CD14-positive monocyte (primary cell): ENCODE data around the gene GABARAP. TPM values are rescaled to one million over a fixed set of nuclear protein-coding genes. Genes with fewer than 3 reads are reported as not detected.

Experiments used
- DNase-seq, 3 donors: peaks; one replicate each; pipeline ENCODE4 v3.0.0-alpha.2; 2011 to 2022
- H2AFZ ChIP-seq: 2 replicates; pipeline ENCODE4 v1.6.0; 2012; ENCODE audit warnings: mild to moderate bottlenecking, low read depth, low read length, inconsistent platforms; ENCODE audit not compliant: insufficient read depth, poor library complexity, severe bottlenecking
- H3K27ac ChIP-seq, 2 donors: 1 replicate in 1 of 2; 2 replicates in 1 of 2; pipeline ENCODE4 v1.5.1; 2012 to 2013; ENCODE audit warnings: low read length in 2 of 2, control low read depth in 1 of 2, inconsistent platforms in 1 of 2, low read depth in 1 of 2, mild to moderate bottlenecking in 1 of 2
- H3K27me3 ChIP-seq, 2 donors: one replicate each; pipeline versions ENCODE4 v1.6.0 to v1.6.1; 2011 to 2013; ENCODE audit warnings: low read length in 2 of 2; ENCODE audit not compliant: control insufficient read depth in 2 of 2, insufficient read depth in 2 of 2
- H3K36me3 ChIP-seq, 2 donors: replicated peaks in 1 of 2; 1 replicate in 1 of 2; 2 replicates in 1 of 2; pipeline versions ENCODE4 v1.5.1 to v1.6.1; 2012 to 2013; ENCODE audit warnings: low read length in 2 of 2, control low read depth in 1 of 2, inconsistent platforms in 1 of 2, mild to moderate bottlenecking in 1 of 2; ENCODE audit not compliant: insufficient read depth in 2 of 2, control insufficient read depth in 1 of 2
- H3K4me1 ChIP-seq, 2 donors: 1 replicate in 1 of 2; 2 replicates in 1 of 2; pipeline versions ENCODE4 v1.5.1 to v1.6.1; 2012 to 2013; ENCODE audit warnings: low read length in 2 of 2, control low read depth in 1 of 2, inconsistent platforms in 1 of 2, mild to moderate bottlenecking in 1 of 2, moderate library complexity in 1 of 2; ENCODE audit not compliant: insufficient read depth in 2 of 2, control insufficient read depth in 1 of 2
- H3K4me2 ChIP-seq: replicated peaks from 2 replicates; pipeline ENCODE3; 2012; ENCODE audit warnings: low read length, moderate library complexity, mild to moderate bottlenecking; ENCODE audit not compliant: poor library complexity, severe bottlenecking; ENCODE audit errors: extremely low read depth
- H3K4me3 ChIP-seq, 3 experiments: fragments of 200-600 bp in 1 of 3; sonication (generic) in 1 of 3; replicated peaks in 1 of 3; 1 replicate in 2 of 3; 2 replicates in 1 of 3; pipeline ENCODE4 v1.5.1; 2011 to 2013; ENCODE audit warnings: low read length in 3 of 3, mild to moderate bottlenecking in 3 of 3, control low read depth in 2 of 3, low read depth in 2 of 3, inconsistent platforms in 1 of 3, moderate library complexity in 1 of 3
- H3K79me2 ChIP-seq: 2 replicates; pipeline ENCODE4 v1.6.0; 2012; ENCODE audit warnings: mild to moderate bottlenecking, control low read depth, inconsistent platforms, low read length, moderate library complexity; ENCODE audit not compliant: insufficient read depth
- H3K9ac ChIP-seq: 2 replicates; pipeline ENCODE4 v1.6.0; 2017; ENCODE audit warnings: low read length, mild to moderate bottlenecking; ENCODE audit not compliant: insufficient read depth, poor library complexity, severe bottlenecking
- H3K9me3 ChIP-seq, 2 donors: replicated peaks in 1 of 2; 1 replicate in 1 of 2; 2 replicates in 1 of 2; pipeline versions ENCODE4 v1.5.1 to v1.6.1; 2012 to 2013; ENCODE audit warnings: low read length in 2 of 2, control low read depth in 1 of 2; ENCODE audit not compliant: control insufficient read depth in 1 of 2, insufficient read depth in 1 of 2
- H4K20me1 ChIP-seq: 2 replicates; pipeline ENCODE4 v1.6.0; 2012; ENCODE audit warnings: mild to moderate bottlenecking, low read length, control low read depth, moderate library complexity; ENCODE audit not compliant: insufficient read depth
- H3K27ac Mint-ChIP-seq, 7 donors: one replicate each; pipeline ENCODE4 v1.8.0; 2020; ENCODE audit warnings: mild to moderate bottlenecking in 7 of 7, mixed read lengths in 7 of 7, moderate library complexity in 6 of 7, inconsistent platforms in 2 of 7
- H3K27me3 Mint-ChIP-seq, 3 donors: one replicate each; pipeline ENCODE4 v1.8.0; 2021 to 2022; ENCODE audit warnings: low read depth in 3 of 3, mild to moderate bottlenecking in 3 of 3, mixed read lengths in 3 of 3, moderate library complexity in 3 of 3, inconsistent platforms in 1 of 3
- H3K36me3 Mint-ChIP-seq, 2 donors: one replicate each; pipeline ENCODE4 v1.8.0; 2020; ENCODE audit warnings: mixed read lengths in 2 of 2, inconsistent platforms in 1 of 2, mild to moderate bottlenecking in 1 of 2
- H3K4me1 Mint-ChIP-seq: one replicate; pipeline ENCODE4 v1.8.0; 2020; ENCODE audit warnings: mild to moderate bottlenecking, mixed read lengths
- H3K4me3 Mint-ChIP-seq, 2 donors: one replicate each; pipeline ENCODE4 v1.8.0; 2020; ENCODE audit warnings: mild to moderate bottlenecking in 2 of 2, mixed read lengths in 2 of 2, moderate library complexity in 1 of 2
- H3K9me3 Mint-ChIP-seq, 7 donors: one replicate each; pipeline ENCODE4 v1.8.0; 2020 to 2022; ENCODE audit warnings: mixed read lengths in 7 of 7, mild to moderate bottlenecking in 6 of 7, moderate library complexity in 6 of 7, inconsistent platforms in 2 of 7
- WGBS: methylation state at CpG from one replicate; pipeline ENCODE4 v1.1.5; 2013; ENCODE audit warnings: missing lambda C conversion rate; ENCODE audit not compliant: insufficient coverage; 5-methylcytosine and 5-hydroxymethylcytosine counted together
- intact Hi-C, 2 donors: fragments of 100-400 bp; cut with micrococcal nuclease; formaldehyde crosslinking; loops; one replicate each; pipeline versions ENCODE4 v1.15.0 to v1.15.1; 2023
- polyA plus RNA-seq, 3 donors: library from polyadenylated mRNA; depleted of rRNA in 1 of 3; unstranded in 2 of 3; stranded (reverse) in 1 of 3; fragments of 300-500 nt in 2 of 3; fragments of >200 nt in 1 of 3; fragmentation: Illumina TruSeq in 2 of 3; gene quantifications; 1 replicate in 2 of 3; 2 replicates in 1 of 3; pipeline ENCODE4 v1.2.3, GENCODE V29; 2012 to 2021
- small RNA-seq: library from RNA; depleted of rRNA; stranded (forward); fragments of <200 nt; gene quantifications from one replicate; pipeline ENCODE3, GENCODE V24; 2012; ENCODE audit warnings: low read depth; ENCODE audit not compliant: insufficient read length
- TF ChIP-seq, protein P1 (sequence below): fragments of 200-600 bp; IDR thresholded peaks from one replicate; pipeline ENCODE4 v1.8.0; 2022; ENCODE audit warnings: antibody characterized with exemption, mild to moderate bottlenecking

GABARAP gene
- polyA plus RNA-seq, 3 donors, result 1,029 to 2,937 (median 2,814) TPM

DNA sequence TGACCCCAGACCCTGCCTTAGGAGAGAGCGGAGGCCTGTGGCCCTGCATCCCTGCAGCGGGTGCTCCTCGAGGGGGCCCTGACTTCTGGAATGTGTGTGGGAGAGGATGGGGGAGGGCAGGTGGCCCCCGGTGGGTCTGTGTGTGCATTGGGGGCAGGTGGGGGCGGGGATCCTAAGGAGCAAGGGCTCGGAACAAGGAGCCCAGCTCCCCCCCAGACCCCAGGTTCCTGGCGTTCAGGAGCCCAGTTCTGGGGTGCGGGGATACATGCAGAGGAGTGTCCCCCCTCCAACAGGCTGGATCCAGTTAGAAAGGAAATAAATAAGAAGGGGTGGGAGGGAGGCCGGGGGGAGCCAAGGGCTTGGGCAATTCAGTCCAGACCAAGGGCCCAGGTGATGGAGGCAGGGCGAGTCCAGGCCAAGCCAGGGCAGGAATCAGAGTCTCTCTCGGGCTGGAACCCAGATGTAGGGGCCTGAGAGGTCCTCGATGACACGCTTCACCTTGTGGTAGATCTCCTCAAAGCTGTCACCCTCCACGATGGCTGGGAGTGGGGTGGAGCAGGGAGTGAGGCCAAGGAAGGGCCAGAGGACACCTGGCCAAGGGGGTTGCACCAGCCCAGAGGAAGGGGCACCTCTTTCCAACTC, 51.9 kb downstream of the GABARAP start:
- no peaks in the 10 kb centered on the region for H3K4me1 ChIP-seq
- TF ChIP-seq, protein P1, sequence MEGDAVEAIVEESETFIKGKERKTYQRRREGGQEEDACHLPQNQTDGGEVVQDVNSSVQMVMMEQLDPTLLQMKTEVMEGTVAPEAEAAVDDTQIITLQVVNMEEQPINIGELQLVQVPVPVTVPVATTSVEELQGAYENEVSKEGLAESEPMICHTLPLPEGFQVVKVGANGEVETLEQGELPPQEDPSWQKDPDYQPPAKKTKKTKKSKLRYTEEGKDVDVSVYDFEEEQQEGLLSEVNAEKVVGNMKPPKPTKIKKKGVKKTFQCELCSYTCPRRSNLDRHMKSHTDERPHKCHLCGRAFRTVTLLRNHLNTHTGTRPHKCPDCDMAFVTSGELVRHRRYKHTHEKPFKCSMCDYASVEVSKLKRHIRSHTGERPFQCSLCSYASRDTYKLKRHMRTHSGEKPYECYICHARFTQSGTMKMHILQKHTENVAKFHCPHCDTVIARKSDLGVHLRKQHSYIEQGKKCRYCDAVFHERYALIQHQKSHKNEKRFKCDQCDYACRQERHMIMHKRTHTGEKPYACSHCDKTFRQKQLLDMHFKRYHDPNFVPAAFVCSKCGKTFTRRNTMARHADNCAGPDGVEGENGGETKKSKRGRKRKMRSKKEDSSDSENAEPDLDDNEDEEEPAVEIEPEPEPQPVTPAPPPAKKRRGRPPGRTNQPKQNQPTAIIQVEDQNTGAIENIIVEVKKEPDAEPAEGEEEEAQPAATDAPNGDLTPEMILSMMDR, result no peak
- Mint-ChIP-seq H3K4me3 (no peak overlapping the region), H3K27ac (no peak overlapping the region), H3K36me3 (peaks cover 44 to 68% of the 10 kb centered on the region in 2 donors), H3K27me3 (no peaks in the 10 kb centered on the region), H3K9me3 (no peaks in the 10 kb centered on the region), H3K4me1 (peaks cover 8% of the 10 kb centered on the region)
- peaks cover 44 to 49% of the 10 kb centered on the region in 2 donors for H3K36me3 ChIP-seq
- no peak overlapping the region for H2AFZ ChIP-seq
- H3K79me2 ChIP-seq, result no peaks in the 10 kb centered on the region
- H4K20me1 ChIP-seq, result peaks cover 5% of the 10 kb centered on the region
- no peaks in the 10 kb centered on the region for H3K27me3 ChIP-seq
- no peak overlapping the region for H3K9ac ChIP-seq
- intact Hi-C loops, result no loop called here
- no peak overlapping the region for H3K4me3 ChIP-seq
- no peaks in the 10 kb centered on the region for H3K9me3 ChIP-seq
- H3K27ac ChIP-seq, result no peak overlapping the region
- no peak overlapping the region for H3K4me2 ChIP-seq
- WGBS, result 90% methylated on average over 5 of the region's 14 CpGs
- DNase-seq, result no peak

Small RNAs within 50 kb of the gene (small RNA-seq; reads per million reads assigned to genes)
- gene AC120057.4, result not detected
- 42.0 reads per million, percentile 93 among the genes with 10 or more reads in this experiment for gene MIR324
- gene RF00019, result not detected

Other genes with a start within 250 kb of the GABARAP start
- 1 to 10 TPM in 1 of 3 donors, under 1 TPM in 1, not detected in 1; 0.29 to 1.2 TPM for gene ALOX12, start 246.4 kb downstream of the GABARAP start, polyA plus RNA-seq
- 1,000 to 10,000 TPM in 2 of 3 donors, 100 to 1,000 TPM in 1; 724 to 1,383 (median 1,057) TPM for gene RNASEK, start 229.8 kb downstream of the GABARAP start, polyA plus RNA-seq
- under 1 TPM in 1 of 3 donors, not detected in 2; 0.06 TPM for gene BCL6B, start 219.4 kb downstream of the GABARAP start, polyA plus RNA-seq
- gene SLC16A13, start 206.4 kb downstream of the GABARAP start, polyA plus RNA-seq, result 1 to 10 TPM in 2 of 3 donors, under 1 TPM in 1; 0.93 to 3.1 (median 2.2) TPM
- not detected for gene SLC16A11, start 198.4 kb downstream of the GABARAP start, polyA plus RNA-seq
- gene CLEC10A, start 162.2 kb downstream of the GABARAP start, polyA plus RNA-seq, result 10 to 100 TPM; 22.7 to 69.4 (median 61.9) TPM
- 100 to 1,000 TPM in 1 of 3 donors, 10 to 100 TPM in 2; 53.3 to 148 (median 78.3) TPM for gene ASGR2, start 127.6 kb downstream of the GABARAP start, polyA plus RNA-seq
- 100 to 1,000 TPM in 2 of 3 donors, 10 to 100 TPM in 1; 82.0 to 126 (median 114) TPM for gene ASGR1, start 63.1 kb downstream of the GABARAP start, polyA plus RNA-seq
- 10 to 100 TPM in 1 of 3 donors, under 1 TPM in 2; 0.37 to 42.6 (median 0.39) TPM for gene DLG4, start 22.6 kb downstream of the GABARAP start, polyA plus RNA-seq
- 1,000 to 10,000 TPM in 1 of 3 donors, 100 to 1,000 TPM in 2; 152 to 1,231 (median 154) TPM for gene ACADVL, start 22.5 kb downstream of the GABARAP start, polyA plus RNA-seq
- 1 to 10 TPM; 6.7 to 7.8 (median 7.0) TPM for gene DVL2, start 7.9 kb downstream of the GABARAP start, polyA plus RNA-seq
- gene PHF23, start 3.0 kb downstream of the GABARAP start, polyA plus RNA-seq, result 10 to 100 TPM; 12.0 to 18.0 (median 12.9) TPM
- gene CTDNEP1, start 9.3 kb upstream of the GABARAP start, polyA plus RNA-seq, result 100 to 1,000 TPM in 1 of 3 donors, 10 to 100 TPM in 2; 29.5 to 198 (median 38.3) TPM
- 10 to 100 TPM; 36.1 to 49.5 (median 44.1) TPM for gene ELP5, start 9.8 kb upstream of the GABARAP start, polyA plus RNA-seq
- 10 to 100 TPM in 1 of 3 donors, 1 to 10 TPM in 1, under 1 TPM in 1; 0.49 to 13.4 (median 2.1) TPM for gene CLDN7, start 20.0 kb upstream of the GABARAP start, polyA plus RNA-seq
- gene SLC2A4, start 39.3 kb upstream of the GABARAP start, polyA plus RNA-seq, result not detected
- gene YBX2, start 52.2 kb upstream of the GABARAP start, polyA plus RNA-seq, result not detected
- gene EIF5A, start 65.2 kb upstream of the GABARAP start, polyA plus RNA-seq, result 100 to 1,000 TPM; 465 to 511 (median 485) TPM
- gene GPS2, start 72.9 kb upstream of the GABARAP start, polyA plus RNA-seq, result 100 to 1,000 TPM in 1 of 3 donors, 10 to 100 TPM in 2; 53.5 to 162 (median 59.6) TPM
- 10 to 100 TPM in 1 of 3 donors, under 1 TPM in 2; 0.35 to 42.6 (median 0.44) TPM for gene NEURL4, start 86.9 kb upstream of the GABARAP start, polyA plus RNA-seq
- gene ACAP1, start 94.1 kb upstream of the GABARAP start, polyA plus RNA-seq, result 10 to 100 TPM; 32.1 to 68.5 (median 40.5) TPM
- gene KCTD11, start 109.7 kb upstream of the GABARAP start, polyA plus RNA-seq, result 1 to 10 TPM; 3.4 to 5.6 (median 3.6) TPM
- gene TMEM95, start 112.7 kb upstream of the GABARAP start, polyA plus RNA-seq, result not detected
- not detected for gene TNK1, start 138.6 kb upstream of the GABARAP start, polyA plus RNA-seq
- gene PLSCR3, start 152.1 kb upstream of the GABARAP start, polyA plus RNA-seq, result 10 to 100 TPM; 37.6 to 70.4 (median 45.7) TPM
- gene TMEM256, start 161.6 kb upstream of the GABARAP start, polyA plus RNA-seq, result 10 to 100 TPM; 39.2 to 81.4 (median 72.6) TPM
- gene NLGN2, start 165.4 kb upstream of the GABARAP start, polyA plus RNA-seq, result under 1 TPM in 1 of 3 donors, not detected in 2; 0.55 TPM
- gene SPEM1, start 177.9 kb upstream of the GABARAP start, polyA plus RNA-seq, result not detected
- gene SPEM2, start 183.2 kb upstream of the GABARAP start, polyA plus RNA-seq, result not detected
- gene SPEM3, start 186.4 kb upstream of the GABARAP start, polyA plus RNA-seq, result not detected
- gene TMEM102, start 193.0 kb upstream of the GABARAP start, polyA plus RNA-seq, result 10 to 100 TPM in 1 of 3 donors, 1 to 10 TPM in 2; 5.1 to 11.3 (median 9.8) TPM
- gene FGF11, start 197.1 kb upstream of the GABARAP start, polyA plus RNA-seq, result 1 to 10 TPM in 1 of 3 donors, not detected in 2; 2.2 TPM
- 10 to 100 TPM in 2 of 3 donors, 1 to 10 TPM in 1; 9.3 to 15.7 (median 14.7) TPM for gene CHRNB1, start 202.6 kb upstream of the GABARAP start, polyA plus RNA-seq
- 1 to 10 TPM; 3.4 to 8.1 (median 4.4) TPM for gene ZBTB4, start 237.2 kb upstream of the GABARAP start, polyA plus RNA-seq
- not detected for gene SLC35G6, start 239.0 kb upstream of the GABARAP start, polyA plus RNA-seq
- gene POLR2A, start 241.9 kb upstream of the GABARAP start, polyA plus RNA-seq, result 10 to 100 TPM; 12.1 to 27.9 (median 25.4) TPM